SK-N-SH (cell line): ENCODE data around the gene DYNLRB1.

Experiments used
- EZH2phosphoT487 ChIP-seq: fragments of 200-600 bp; sonication (generic); IDR thresholded peaks from 2 replicates; pipeline ENCODE4 v1.6.1; 2017; ENCODE audit warnings: low read depth, mixed run types, mild to moderate bottlenecking, antibody characterized with exemption, moderate library complexity, borderline replicate concordance
- JUND ChIP-seq: IDR thresholded peaks from 2 replicates; pipeline ENCODE4 v1.4.0; 2012
- POLR2AphosphoS5 ChIP-seq: IDR thresholded peaks from 2 replicates; pipeline ENCODE4 v1.6.1; 2012; ENCODE audit warnings: low read depth, low read length
- RFX5 ChIP-seq: IDR thresholded peaks from 2 replicates; pipeline ENCODE4 v1.6.1; 2012; ENCODE audit warnings: mild to moderate bottlenecking, improper control_type of control experiment, low read length
- SMC3 ChIP-seq: IDR thresholded peaks from 2 replicates; pipeline ENCODE4 v1.6.1; 2012; ENCODE audit warnings: low read depth, low read length, improper control_type of control experiment
- YY1 ChIP-seq: IDR thresholded peaks from 2 replicates; pipeline ENCODE4 v1.4.0; 2012; ENCODE audit warnings: low read depth, mild to moderate bottlenecking
- TF ChIP-seq, protein P1 (sequence below): fragments of 150-350 bp; IDR thresholded peaks from 2 replicates; pipeline ENCODE4 v1.6.1; 2016; ENCODE audit warnings: mild to moderate bottlenecking, low read depth, low read length
- TF ChIP-seq, protein P2 (sequence below): fragments of 200-600 bp; sonication (generic); IDR thresholded peaks from 2 replicates; pipeline ENCODE4 v1.6.1; 2017; ENCODE audit warnings: antibody characterized with exemption, mild to moderate bottlenecking, moderate library complexity
- TF ChIP-seq, protein P3 (sequence below): IDR thresholded peaks from 2 replicates; pipeline ENCODE4 v1.6.1; 2012; ENCODE audit warnings: mild to moderate bottlenecking, low read depth, low read length, moderate library complexity

DNA sequence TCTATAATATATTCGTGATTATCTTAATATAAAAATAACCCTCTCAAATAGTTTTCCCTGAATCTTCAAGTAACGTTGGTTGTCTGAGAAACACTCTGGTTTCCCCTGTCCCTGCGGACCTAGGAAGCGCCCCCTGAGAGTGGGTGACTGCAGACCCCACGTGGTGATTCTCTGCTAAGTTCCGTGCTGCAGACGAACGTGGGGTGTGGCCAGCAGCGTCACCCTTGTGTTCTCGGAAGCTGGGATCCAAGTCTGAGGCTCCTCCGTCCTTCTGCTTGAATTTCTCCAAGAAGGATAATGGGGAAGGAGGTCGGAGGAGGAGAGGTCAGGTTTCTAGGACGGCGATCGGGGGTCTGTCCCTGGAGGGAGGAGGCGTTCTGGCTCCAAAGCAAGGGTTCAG is 25.7 kb downstream of the DYNLRB1 start:
- no peak for TF ChIP-seq YY1
- TF ChIP-seq, protein P1, sequence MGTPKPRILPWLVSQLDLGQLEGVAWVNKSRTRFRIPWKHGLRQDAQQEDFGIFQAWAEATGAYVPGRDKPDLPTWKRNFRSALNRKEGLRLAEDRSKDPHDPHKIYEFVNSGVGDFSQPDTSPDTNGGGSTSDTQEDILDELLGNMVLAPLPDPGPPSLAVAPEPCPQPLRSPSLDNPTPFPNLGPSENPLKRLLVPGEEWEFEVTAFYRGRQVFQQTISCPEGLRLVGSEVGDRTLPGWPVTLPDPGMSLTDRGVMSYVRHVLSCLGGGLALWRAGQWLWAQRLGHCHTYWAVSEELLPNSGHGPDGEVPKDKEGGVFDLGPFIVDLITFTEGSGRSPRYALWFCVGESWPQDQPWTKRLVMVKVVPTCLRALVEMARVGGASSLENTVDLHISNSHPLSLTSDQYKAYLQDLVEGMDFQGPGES: no peak
- TF ChIP-seq, protein P2, sequence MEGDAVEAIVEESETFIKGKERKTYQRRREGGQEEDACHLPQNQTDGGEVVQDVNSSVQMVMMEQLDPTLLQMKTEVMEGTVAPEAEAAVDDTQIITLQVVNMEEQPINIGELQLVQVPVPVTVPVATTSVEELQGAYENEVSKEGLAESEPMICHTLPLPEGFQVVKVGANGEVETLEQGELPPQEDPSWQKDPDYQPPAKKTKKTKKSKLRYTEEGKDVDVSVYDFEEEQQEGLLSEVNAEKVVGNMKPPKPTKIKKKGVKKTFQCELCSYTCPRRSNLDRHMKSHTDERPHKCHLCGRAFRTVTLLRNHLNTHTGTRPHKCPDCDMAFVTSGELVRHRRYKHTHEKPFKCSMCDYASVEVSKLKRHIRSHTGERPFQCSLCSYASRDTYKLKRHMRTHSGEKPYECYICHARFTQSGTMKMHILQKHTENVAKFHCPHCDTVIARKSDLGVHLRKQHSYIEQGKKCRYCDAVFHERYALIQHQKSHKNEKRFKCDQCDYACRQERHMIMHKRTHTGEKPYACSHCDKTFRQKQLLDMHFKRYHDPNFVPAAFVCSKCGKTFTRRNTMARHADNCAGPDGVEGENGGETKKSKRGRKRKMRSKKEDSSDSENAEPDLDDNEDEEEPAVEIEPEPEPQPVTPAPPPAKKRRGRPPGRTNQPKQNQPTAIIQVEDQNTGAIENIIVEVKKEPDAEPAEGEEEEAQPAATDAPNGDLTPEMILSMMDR: no peak
- no peak for TF ChIP-seq EZH2phosphoT487
- no peak for TF ChIP-seq SMC3
- no peak for TF ChIP-seq JUND
- no peak for TF ChIP-seq RFX5
- no peak for TF ChIP-seq POLR2AphosphoS5
- TF ChIP-seq, protein P3, sequence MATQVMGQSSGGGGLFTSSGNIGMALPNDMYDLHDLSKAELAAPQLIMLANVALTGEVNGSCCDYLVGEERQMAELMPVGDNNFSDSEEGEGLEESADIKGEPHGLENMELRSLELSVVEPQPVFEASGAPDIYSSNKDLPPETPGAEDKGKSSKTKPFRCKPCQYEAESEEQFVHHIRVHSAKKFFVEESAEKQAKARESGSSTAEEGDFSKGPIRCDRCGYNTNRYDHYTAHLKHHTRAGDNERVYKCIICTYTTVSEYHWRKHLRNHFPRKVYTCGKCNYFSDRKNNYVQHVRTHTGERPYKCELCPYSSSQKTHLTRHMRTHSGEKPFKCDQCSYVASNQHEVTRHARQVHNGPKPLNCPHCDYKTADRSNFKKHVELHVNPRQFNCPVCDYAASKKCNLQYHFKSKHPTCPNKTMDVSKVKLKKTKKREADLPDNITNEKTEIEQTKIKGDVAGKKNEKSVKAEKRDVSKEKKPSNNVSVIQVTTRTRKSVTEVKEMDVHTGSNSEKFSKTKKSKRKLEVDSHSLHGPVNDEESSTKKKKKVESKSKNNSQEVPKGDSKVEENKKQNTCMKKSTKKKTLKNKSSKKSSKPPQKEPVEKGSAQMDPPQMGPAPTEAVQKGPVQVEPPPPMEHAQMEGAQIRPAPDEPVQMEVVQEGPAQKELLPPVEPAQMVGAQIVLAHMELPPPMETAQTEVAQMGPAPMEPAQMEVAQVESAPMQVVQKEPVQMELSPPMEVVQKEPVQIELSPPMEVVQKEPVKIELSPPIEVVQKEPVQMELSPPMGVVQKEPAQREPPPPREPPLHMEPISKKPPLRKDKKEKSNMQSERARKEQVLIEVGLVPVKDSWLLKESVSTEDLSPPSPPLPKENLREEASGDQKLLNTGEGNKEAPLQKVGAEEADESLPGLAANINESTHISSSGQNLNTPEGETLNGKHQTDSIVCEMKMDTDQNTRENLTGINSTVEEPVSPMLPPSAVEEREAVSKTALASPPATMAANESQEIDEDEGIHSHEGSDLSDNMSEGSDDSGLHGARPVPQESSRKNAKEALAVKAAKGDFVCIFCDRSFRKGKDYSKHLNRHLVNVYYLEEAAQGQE: no peak
